ENCODE data around the gene TRIM16. TPM values are rescaled to one million over a fixed set of nuclear protein-coding genes. Genes with fewer than 3 reads are reported as not detected.
"Not testable (repeated sequence)": the region's sequence is repeated elsewhere in the genome, so short reads cannot be mapped to it uniquely, and the experiment has no call there.

TRIM16 gene
- total RNA-seq, 1 experiment from 2014 or later: 17.7 TPM

- H3K79me1 ChIP-seq (ENCODE audit: insufficient read depth, low read depth, low read length, poor library complexity, severe bottlenecking); H4K20me1 ChIP-seq (ENCODE audit: control insufficient read depth, insufficient read depth, insufficient read length); H3K4ac ChIP-seq (ENCODE audit: low read depth, low read length); H2BK15ac ChIP-seq (ENCODE audit: low read depth, low read length); H3K27me3 Mint-ChIP-seq (ENCODE audit: low read depth); H2BK120ac ChIP-seq (ENCODE audit: low read depth, low read length, poor library complexity, severe bottlenecking); H3K9me3 Mint-ChIP-seq; H3T11ph ChIP-seq (ENCODE audit: low read length); H3K18ac ChIP-seq (ENCODE audit: insufficient read length, low read depth, low read length); H3K79me2 ChIP-seq (ENCODE audit: insufficient read depth, low read length); H3K27me3 ChIP-seq (ENCODE audit: insufficient read depth, low read length); H3K36me3 Mint-ChIP-seq (ENCODE audit: insufficient read depth in 1 of 3, low read depth in 3 of 3); H3K23ac ChIP-seq (ENCODE audit: insufficient read length, low read depth, low read length); H3K4me3 Mint-ChIP-seq; H3K4me2 ChIP-seq (ENCODE audit: insufficient read depth, insufficient read length, low read length); H3K27ac ChIP-seq (ENCODE audit: insufficient read length, low read depth, low read length); H4K91ac ChIP-seq (ENCODE audit: insufficient read length, low read depth, low read length); H2AFZ ChIP-seq (ENCODE audit: low read length); H3K23me2 ChIP-seq (ENCODE audit: insufficient read length, low read depth, low read length, poor library complexity, severe bottlenecking); H4K5ac ChIP-seq (ENCODE audit: insufficient read length, low read depth, low read length); H3K9me3 ChIP-seq (ENCODE audit: control insufficient read depth, low read depth, low read length); H3K56ac ChIP-seq (ENCODE audit: insufficient read length, low read depth, low read length); H3K9ac ChIP-seq (ENCODE audit: extremely low read depth, insufficient read length, low read length); H4K8ac ChIP-seq (replicated peaks; ENCODE audit: insufficient read length, low read depth, low read length); H2BK5ac ChIP-seq (ENCODE audit: insufficient read length, low read length); H3K14ac ChIP-seq (ENCODE audit: insufficient read depth, low read length); H2BK20ac ChIP-seq (ENCODE audit: low read depth, low read length, poor library complexity, severe bottlenecking); H2BK12ac ChIP-seq (ENCODE audit: insufficient read length, low read depth, low read length); H2AK5ac ChIP-seq (ENCODE audit: insufficient read length, low read length); H3K4me1 ChIP-seq (ENCODE audit: insufficient read depth, low read length); DNase-seq: not testable (repeated sequence)
- Mint-ChIP-seq H3K4me1 (peaks cover 9 to 11% of the 10 kb centered on the region in 2 experiments), H3K27ac (peak overlapping the region in 1 of 3 experiments; percentile 65; a peak in 1 of 7 replicates)
- no CpG with 5 or more reads among the region's 1 CpG for WGBS (ENCODE audit: extremely low coverage, insufficient read length, low lambda C conversion rate)
Observed at GRCh38 chr17:15590844-15591243, 93.3 kb downstream of the TRIM16 start.

GRCh38 chr17:15589544-15590536 lies 94.3 kb downstream of the TRIM16 start:
- not testable (repeated sequence) for DNase-seq; H3K27me3 Mint-ChIP-seq (ENCODE audit: low read depth); H2BK12ac ChIP-seq (ENCODE audit: insufficient read length, low read depth, low read length); H2BK120ac ChIP-seq (ENCODE audit: low read depth, low read length, poor library complexity, severe bottlenecking); H2BK15ac ChIP-seq (ENCODE audit: low read depth, low read length); H3K27me3 ChIP-seq (ENCODE audit: insufficient read depth, low read length); H4K91ac ChIP-seq (ENCODE audit: insufficient read length, low read depth, low read length); H3K36me3 Mint-ChIP-seq (ENCODE audit: insufficient read depth in 1 of 3, low read depth in 3 of 3); H3K27ac ChIP-seq (ENCODE audit: insufficient read length, low read depth, low read length); H3K18ac ChIP-seq (ENCODE audit: insufficient read length, low read depth, low read length); H3K56ac ChIP-seq (ENCODE audit: insufficient read length, low read depth, low read length); H4K8ac ChIP-seq (replicated peaks; ENCODE audit: insufficient read length, low read depth, low read length); H2AFZ ChIP-seq (ENCODE audit: low read length); H3K79me1 ChIP-seq (ENCODE audit: insufficient read depth, low read depth, low read length, poor library complexity, severe bottlenecking); H4K20me1 ChIP-seq (ENCODE audit: control insufficient read depth, insufficient read depth, insufficient read length); H3K9ac ChIP-seq (ENCODE audit: extremely low read depth, insufficient read length, low read length); H3K9me3 Mint-ChIP-seq; H3K4me1 ChIP-seq (ENCODE audit: insufficient read depth, low read length); H3T11ph ChIP-seq (ENCODE audit: low read length); H3K4me3 Mint-ChIP-seq; H3K27ac Mint-ChIP-seq; H3K4me2 ChIP-seq (ENCODE audit: insufficient read depth, insufficient read length, low read length); H3K14ac ChIP-seq (ENCODE audit: insufficient read depth, low read length); H4K5ac ChIP-seq (ENCODE audit: insufficient read length, low read depth, low read length); H3K9me3 ChIP-seq (ENCODE audit: control insufficient read depth, low read depth, low read length); H3K79me2 ChIP-seq (ENCODE audit: insufficient read depth, low read length); H2BK5ac ChIP-seq (ENCODE audit: insufficient read length, low read length); H3K4ac ChIP-seq (ENCODE audit: low read depth, low read length); H3K23me2 ChIP-seq (ENCODE audit: insufficient read length, low read depth, low read length, poor library complexity, severe bottlenecking); H3K23ac ChIP-seq (ENCODE audit: insufficient read length, low read depth, low read length); H2BK20ac ChIP-seq (ENCODE audit: low read depth, low read length, poor library complexity, severe bottlenecking); H2AK5ac ChIP-seq (ENCODE audit: insufficient read length, low read length)
- peaks cover 9 to 11% of the 10 kb centered on the region in 2 experiments for H3K4me1 Mint-ChIP-seq
- no CpG with 5 or more reads among the region's 17 CpGs for WGBS (ENCODE audit: extremely low coverage, insufficient read length, low lambda C conversion rate)
